ENCODE measurements around the gene RICTOR. TPM values are rescaled to one million over a fixed set of nuclear protein-coding genes. Genes with fewer than 3 reads are reported as not detected.

The RICTOR gene
- total and polyA plus RNA-seq, 9 of the 15 experiments (the other 6 are each of a cell fraction or from before 2014, with no cell fraction given): 13.9 to 46.6 (median 22.6) TPM

DNA sequence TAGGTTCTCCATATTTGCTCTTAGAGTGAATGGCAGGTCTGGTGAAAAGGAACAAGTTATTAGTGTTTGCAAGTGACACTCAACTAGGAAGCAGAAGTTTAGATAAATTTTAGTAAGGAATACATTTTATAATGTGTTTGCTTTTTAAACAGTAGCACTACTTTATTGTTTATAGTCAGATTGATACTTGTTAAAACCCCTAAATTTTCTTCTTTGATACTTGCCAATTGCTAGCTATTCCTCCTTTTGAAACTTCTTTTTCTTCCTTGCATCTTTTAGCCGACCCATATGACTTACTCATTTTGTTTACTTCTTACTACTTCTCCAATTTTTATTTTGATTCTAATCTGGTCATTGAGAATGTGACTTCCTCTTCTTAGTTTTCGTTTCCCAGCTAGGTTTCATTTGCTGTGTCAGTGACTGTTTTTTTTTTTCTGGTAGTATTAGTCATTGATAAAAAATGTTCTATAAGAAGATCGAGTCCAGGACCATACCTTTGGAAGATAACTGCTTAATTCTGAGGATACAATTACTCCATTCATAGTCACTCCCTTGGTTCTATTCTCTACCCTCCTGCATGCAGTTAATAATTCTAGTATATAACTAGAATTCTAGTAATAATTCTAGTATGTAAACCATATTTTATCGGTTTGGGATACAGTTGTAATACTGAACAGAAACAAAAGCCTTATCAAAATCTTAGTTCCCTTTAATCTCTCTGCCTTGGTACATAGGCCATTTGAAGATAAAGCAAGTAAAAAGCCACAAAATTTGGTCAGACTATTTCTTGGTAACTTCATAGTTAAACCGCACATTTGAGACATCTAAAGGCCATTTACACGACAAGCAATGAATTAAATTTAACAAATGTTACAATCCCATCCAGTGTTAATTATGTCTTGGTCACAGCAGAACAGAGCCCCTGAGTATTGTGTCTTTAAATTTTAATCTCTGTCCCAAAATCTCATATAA is 2.8 kb upstream of the RICTOR start (continued):
- TF ChIP-seq, protein P1, sequence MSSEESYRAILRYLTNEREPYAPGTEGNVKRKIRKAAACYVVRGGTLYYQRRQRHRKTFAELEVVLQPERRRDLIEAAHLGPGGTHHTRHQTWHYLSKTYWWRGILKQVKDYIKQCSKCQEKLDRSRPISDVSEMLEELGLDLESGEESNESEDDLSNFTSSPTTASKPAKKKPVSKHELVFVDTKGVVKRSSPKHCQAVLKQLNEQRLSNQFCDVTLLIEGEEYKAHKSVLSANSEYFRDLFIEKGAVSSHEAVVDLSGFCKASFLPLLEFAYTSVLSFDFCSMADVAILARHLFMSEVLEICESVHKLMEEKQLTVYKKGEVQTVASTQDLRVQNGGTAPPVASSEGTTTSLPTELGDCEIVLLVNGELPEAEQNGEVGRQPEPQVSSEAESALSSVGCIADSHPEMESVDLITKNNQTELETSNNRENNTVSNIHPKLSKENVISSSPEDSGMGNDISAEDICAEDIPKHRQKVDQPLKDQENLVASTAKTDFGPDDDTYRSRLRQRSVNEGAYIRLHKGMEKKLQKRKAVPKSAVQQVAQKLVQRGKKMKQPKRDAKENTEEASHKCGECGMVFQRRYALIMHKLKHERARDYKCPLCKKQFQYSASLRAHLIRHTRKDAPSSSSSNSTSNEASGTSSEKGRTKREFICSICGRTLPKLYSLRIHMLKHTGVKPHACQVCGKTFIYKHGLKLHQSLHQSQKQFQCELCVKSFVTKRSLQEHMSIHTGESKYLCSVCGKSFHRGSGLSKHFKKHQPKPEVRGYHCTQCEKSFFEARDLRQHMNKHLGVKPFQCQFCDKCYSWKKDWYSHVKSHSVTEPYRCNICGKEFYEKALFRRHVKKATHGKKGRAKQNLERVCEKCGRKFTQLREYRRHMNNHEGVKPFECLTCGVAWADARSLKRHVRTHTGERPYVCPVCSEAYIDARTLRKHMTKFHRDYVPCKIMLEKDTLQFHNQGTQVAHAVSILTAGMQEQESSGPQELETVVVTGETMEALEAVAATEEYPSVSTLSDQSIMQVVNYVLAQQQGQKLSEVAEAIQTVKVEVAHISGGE (CRISPR knock-in tag; IDR thresholded peaks at IDR 0.05): peak in 1 of 3 experiments; percentile 41; a peak in 1 of 6 replicates
- TF ChIP-seq TAF7 (tag; IDR thresholded peaks at IDR 0.05) (no peak), SUPT5H (IDR thresholded peaks at IDR 0.05) (no peak), ESRRB (CRISPR knock-in tag; IDR thresholded peaks at IDR 0.05; ENCODE audit: borderline replicate concordance) (no peak), CBX8 (IDR thresholded peaks at IDR 0.05; ENCODE audit: borderline replicate concordance, extremely low read depth, low read depth, low read length, poor library complexity, severe bottlenecking) (no peak), ZNF384 (IDR thresholded peaks at IDR 0.05; ENCODE audit: low read depth, low read length) (peak; percentile 95), MBD2 (IDR thresholded peaks at IDR 0.05; ENCODE audit: borderline replicate concordance, low read depth) (no peak), ARNT (IDR thresholded peaks at IDR 0.05) (peak; percentile 28 to 36; a peak in 1 of 4 replicates), EP300 (IDR thresholded peaks at IDR 0.05; ENCODE audit: low read length) (peak; percentile 45; the same call in 1 of the 2 replicates), COPS2 (conservative IDR thresholded peaks at IDR 0.05) (no peak), NR2C1 (IDR thresholded peaks at IDR 0.05) (no peak), NR2C1 (tag; IDR thresholded peaks at IDR 0.05) (no peak), HSF4 (CRISPR knock-in tag; IDR thresholded peaks at IDR 0.05; ENCODE audit: borderline replicate concordance) (no peak), BCL6 (CRISPR knock-in tag; IDR thresholded peaks at IDR 0.05) (no peak)
- TF ChIP-seq, protein P2, sequence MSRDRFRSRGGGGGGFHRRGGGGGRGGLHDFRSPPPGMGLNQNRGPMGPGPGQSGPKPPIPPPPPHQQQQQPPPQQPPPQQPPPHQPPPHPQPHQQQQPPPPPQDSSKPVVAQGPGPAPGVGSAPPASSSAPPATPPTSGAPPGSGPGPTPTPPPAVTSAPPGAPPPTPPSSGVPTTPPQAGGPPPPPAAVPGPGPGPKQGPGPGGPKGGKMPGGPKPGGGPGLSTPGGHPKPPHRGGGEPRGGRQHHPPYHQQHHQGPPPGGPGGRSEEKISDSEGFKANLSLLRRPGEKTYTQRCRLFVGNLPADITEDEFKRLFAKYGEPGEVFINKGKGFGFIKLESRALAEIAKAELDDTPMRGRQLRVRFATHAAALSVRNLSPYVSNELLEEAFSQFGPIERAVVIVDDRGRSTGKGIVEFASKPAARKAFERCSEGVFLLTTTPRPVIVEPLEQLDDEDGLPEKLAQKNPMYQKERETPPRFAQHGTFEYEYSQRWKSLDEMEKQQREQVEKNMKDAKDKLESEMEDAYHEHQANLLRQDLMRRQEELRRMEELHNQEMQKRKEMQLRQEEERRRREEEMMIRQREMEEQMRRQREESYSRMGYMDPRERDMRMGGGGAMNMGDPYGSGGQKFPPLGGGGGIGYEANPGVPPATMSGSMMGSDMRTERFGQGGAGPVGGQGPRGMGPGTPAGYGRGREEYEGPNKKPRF (IDR thresholded peaks at IDR 0.05; ENCODE audit: low read depth, low read length): no peak
- TF ChIP-seq, protein P3, sequence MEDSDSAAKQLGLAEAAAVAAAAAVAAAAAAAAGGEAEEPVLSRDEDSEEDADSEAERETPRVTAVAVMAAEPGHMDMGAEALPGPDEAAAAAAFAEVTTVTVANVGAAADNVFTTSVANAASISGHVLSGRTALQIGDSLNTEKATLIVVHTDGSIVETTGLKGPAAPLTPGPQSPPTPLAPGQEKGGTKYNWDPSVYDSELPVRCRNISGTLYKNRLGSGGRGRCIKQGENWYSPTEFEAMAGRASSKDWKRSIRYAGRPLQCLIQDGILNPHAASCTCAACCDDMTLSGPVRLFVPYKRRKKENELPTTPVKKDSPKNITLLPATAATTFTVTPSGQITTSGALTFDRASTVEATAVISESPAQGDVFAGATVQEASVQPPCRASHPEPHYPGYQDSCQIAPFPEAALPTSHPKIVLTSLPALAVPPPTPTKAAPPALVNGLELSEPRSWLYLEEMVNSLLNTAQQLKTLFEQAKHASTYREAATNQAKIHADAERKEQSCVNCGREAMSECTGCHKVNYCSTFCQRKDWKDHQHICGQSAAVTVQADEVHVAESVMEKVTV (CRISPR knock-in tag; IDR thresholded peaks at IDR 0.05): no peak
- TF ChIP-seq, protein P4, sequence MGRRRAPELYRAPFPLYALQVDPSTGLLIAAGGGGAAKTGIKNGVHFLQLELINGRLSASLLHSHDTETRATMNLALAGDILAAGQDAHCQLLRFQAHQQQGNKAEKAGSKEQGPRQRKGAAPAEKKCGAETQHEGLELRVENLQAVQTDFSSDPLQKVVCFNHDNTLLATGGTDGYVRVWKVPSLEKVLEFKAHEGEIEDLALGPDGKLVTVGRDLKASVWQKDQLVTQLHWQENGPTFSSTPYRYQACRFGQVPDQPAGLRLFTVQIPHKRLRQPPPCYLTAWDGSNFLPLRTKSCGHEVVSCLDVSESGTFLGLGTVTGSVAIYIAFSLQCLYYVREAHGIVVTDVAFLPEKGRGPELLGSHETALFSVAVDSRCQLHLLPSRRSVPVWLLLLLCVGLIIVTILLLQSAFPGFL (CRISPR knock-in tag; IDR thresholded peaks at IDR 0.05): no peak
